ENCODE data around the gene POU3F2.

The POU3F2 gene

DNA sequence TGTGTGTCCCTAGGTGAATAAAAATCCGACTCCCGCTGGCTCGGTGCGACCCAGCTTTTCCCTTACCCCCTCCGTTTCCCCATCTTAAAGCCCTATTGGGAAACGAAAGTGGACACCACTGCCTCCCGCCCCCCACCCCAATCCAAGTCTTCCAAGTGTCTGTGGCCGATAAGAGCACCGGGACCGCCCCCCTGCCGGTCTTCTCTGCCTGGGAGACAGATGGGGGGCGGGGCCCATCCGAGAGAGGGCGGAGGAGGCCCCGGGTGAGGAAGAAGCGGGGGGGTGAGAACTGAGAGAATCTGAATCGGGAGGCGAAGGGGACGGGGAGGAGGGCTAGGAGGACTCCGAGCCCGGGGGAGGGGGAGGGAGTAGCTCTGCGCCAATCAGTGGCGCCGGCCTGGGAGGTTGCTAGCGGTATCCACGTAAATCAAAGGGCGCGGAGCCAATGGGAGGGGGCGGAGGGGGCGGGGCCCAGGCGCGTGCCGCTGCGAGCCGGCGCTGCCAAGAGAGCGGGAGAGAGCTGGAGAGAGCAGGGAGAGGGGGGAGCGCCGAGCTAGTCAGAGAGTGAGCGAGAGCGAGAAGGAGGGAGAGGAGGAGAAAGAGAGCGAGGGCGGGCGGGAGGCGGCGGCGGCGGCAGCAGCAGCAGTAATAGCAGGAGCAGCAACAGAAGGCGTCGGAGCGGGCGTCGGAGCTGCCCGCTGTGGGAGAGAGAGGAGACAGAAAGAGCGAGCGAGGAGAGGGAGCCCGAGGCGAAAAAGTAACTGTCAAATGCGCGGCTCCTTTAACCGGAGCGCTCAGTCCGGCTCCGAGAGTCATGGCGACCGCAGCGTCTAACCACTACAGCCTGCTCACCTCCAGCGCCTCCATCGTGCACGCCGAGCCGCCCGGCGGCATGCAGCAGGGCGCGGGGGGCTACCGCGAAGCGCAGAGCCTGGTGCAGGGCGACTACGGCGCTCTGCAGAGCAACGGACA is at the start of gene POU3F2:
Gene POU3F2 (plus strand): TSS at position 515 of the 972 bp plus-strand sequence. CDS start 300 bp downstream, at position 815.
- peak; percentile 36 for DNase-seq (ENCODE audit: low read depth in 2 of 2)

DNA sequence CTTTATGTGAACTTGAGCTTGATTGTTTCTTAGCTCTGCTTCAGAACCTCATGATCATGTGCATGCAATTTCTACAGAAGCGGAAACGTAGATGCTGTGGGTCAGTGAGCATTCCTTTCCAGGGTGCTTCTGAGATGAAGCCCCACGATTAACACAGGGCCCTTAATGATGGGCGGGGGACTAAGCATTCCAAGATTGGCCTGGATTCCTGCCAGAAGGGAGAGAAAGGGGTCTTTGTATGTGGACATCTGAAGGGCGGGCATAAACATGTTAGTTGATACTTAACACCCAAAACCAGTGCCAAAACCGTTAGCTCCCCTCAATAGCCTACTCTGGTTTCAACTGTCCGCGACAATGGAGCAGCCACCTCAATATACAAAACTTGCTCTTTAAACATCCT is 46.9 kb upstream of the POU3F2 start:
- no peak for DNase-seq (ENCODE audit: low read depth in 2 of 2)

DNA sequence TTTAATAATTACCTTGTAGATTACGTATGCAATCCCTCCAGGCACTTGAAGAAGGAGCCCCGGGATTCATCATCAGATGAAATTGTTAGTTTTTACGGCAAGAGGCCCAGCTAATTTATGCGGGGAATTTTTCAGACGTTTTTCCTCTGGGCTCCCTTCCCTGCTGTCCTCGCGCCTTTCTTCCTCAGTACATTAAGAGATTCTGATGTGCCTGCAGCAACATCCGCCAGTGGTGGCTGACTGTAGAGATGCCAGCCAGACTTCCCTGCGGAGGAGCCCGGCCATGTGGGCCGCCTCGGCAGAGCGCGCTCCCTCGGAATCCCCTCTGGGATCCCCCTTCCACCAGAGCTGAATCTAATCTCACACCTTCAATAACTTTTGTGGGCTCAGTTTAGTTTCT is 46.4 kb upstream of the POU3F2 start:
- DNase-seq (ENCODE audit: low read depth in 2 of 2), result no peak

DNA sequence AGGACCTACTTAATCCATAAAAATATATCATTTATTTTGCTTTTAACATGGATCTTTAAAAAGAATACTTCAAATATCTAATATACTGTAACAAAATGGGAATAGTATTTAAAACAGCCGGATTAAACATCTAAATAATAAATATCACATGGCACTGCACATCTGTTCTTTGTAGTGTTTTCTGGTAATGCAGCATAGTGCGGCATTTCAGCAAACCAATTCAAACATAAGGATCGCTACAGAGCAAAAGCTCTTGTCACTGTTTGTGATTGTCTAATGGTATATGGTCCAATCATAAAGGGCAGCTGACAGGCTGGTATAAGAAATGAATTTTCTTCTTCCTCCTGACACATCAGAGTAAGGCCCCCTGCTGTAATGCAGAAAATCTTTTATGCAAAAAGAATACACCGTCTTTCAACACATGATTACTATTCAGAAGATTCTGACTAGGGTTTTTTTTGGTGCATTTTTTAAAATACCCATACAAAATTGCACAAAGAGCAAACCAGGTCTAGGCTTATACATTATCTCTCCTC is 40.0 kb upstream of the POU3F2 start:
- DNase-seq (ENCODE audit: low read depth in 2 of 2), result no peak

DNA sequence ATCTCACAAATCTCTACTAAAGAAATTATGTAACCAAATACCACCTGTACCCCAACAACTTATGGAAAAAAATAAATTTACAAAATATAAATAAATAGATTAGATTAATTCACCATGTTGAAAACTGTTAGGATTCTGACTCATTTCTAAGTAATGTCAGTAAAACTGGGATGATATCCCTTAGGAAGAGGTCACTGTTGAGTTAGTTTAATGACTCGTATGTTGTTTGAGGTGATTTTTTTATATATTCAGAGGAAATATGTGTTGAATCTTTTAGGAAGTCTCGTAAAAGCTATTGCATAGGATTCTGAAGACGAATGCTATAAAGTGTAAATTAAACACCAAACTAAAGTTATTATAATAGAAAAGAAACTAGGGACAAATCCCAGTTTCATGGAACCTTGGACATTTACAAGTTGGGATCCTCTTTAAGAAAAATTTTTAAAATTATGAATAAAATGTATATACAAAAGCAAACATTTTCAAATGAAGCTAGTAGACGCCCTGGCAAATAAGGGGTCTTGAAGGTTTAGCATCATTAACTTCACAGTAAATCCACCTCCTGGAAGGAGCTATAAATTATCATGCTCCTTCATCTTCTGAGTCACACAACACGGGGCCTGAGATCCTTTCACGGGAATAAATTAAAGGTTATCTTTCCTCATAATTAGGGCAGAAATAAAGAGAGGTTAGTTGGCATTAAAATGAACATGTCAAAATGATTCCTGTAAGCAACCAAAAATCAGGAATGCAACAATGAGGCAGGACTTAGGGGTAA is 37.0 kb upstream of the POU3F2 start:
- no peak for DNase-seq (ENCODE audit: low read depth in 2 of 2)

DNA sequence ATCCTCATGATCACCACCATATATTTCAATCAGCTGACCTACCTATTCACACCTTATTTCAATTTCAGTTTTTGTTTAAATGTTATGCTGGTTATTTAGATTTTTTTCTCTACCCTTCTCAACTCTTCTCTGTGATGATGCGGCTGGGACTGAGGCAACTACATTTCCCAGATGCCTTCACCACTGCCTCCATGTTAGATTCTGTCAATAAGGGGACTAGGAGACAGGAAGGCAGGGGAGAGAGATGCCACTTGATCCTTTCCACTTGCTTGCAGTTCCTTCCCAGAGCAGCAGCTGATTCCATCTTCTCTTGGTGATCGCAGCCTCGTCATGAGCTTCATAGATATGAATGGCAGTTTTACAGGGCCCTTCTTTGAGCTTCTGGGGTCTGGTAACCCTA is 33.5 kb upstream of the POU3F2 start:
- no peak for DNase-seq (ENCODE audit: low read depth in 2 of 2)

DNA sequence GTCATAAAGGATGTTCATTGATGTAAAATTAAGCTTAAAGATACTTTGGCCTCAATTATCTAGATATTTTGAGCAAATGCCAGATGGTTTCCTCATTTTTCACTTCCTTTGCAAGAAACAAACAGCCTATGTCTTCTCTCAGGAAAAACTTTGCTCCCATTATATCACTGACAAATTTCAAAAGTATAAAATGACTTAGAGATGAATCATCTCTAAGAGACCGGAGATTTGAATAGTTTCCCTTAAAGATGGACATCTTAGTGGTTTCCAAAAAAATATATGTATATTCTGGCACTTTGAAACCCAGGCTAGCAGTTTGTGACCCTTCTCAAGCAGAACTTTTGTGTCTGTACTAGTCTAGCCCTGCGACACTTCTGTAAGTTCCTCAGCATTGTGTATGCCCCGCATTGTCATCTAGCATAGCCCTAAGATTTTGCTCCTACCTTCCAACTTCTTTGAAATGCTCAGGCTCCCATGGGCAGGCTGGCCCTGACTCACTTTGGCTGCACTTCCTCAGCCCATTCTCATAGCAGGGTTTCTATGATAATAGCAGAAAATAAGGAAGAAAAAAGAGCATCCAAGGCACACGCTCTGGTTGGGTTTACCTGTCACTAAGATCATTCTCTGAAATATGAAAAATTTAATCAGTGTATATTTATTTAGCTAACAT is 25.7 kb upstream of the POU3F2 start:
- DNase-seq (ENCODE audit: low read depth in 2 of 2), result no peak

DNA sequence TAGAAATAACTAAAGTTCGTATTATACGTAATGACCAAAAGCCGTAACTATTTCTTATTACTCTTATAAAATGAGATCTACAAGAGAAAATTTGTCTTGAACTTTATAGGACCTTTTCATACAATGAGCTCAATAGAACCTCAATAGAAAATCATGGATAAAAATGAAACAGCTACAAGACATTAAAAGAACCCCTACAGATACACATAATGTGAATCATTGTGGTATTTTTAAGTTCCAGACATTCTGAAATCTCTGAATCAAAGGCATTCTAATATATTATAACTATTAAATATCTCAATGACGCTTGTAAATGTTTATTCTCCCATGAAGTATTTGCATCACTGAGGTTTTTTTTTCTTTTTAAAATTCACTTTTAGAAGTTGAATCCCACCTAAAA is 22.2 kb upstream of the POU3F2 start:
- DNase-seq (ENCODE audit: low read depth in 2 of 2), result no peak

DNA sequence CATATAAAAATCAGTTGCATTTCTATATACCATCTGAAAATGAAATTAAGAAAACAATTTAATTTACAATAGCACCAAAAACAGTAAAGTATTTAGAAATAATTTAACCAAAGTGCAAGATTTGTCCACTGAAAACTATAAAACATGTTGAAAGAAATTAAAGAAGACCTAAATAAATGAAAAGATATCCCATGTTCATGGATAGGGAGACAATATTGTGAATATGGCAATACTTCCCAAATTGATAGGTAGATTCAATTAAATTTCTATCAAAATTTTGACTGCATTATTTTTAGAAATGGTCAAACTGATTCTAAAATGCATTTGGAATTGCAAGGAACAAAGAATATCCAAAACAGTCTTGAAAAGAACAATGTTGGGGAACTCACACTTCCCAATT is 17.6 kb upstream of the POU3F2 start:
- DNase-seq (ENCODE audit: low read depth in 2 of 2), result no peak

DNA sequence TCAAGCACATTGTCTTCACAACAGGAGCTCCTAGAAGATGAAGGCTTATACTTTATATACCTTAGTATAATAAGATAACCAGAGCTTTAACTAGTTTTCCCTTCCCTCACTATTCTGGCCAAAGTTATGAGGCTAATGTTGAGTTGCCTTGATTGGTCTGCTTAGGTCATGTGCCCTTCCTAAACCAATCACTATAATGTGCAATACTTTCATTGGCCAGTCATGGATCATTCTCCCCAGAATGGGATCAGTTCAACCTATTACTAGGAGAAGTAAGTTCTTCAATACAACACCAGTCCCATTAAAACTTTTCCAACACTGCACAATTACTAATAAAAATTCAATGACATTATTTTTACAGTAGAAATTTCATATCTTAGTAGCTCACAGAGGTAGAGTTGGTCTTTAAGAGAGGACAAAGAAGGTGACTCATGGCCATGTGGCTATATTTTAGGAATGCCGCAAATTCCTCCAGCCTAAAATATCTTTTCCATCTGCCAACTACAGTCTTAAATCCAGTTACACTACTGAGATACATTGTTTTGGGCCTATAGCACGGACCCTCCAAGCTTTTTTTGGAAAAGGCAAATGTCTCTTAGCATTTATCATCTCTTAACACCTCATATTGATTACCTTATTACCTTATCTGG is 12.5 kb upstream of the POU3F2 start:
- DNase-seq (ENCODE audit: low read depth in 2 of 2), result no peak

DNA sequence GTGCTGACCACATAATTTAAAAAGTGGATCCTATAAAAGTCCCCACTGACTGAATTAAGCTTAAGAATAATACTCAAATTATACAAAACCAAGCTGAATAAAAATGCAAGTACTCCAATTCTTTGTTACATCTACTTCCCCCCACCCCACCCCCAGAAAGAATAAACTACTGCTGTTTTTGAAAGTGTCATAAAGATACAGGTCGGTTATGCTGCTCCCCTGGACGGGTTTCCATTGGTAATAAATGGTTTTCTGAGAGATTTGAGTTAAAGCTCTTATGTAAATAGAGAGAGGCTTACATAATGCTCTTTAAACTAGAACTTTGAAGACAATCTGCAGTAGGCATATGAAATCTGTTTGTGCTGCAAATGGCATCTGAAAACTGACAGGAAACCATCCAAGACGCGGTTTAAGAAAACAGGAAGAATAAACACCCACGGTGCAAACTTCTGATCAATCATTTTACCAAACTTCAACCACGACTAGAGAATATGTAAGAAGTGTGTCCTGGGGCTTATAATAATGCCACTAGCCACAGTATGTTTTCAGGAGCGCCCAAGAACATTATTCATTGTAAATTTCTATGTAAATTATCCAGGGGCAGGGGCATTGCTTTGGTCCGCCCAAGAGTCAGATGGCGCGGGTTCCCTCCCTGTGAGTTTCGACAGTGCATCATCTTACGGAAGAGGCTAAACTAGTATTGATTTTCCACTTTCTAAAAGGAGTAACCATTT is 10.8 kb upstream of the POU3F2 start:
- DNase-seq (ENCODE audit: low read depth in 2 of 2), result no peak

DNA sequence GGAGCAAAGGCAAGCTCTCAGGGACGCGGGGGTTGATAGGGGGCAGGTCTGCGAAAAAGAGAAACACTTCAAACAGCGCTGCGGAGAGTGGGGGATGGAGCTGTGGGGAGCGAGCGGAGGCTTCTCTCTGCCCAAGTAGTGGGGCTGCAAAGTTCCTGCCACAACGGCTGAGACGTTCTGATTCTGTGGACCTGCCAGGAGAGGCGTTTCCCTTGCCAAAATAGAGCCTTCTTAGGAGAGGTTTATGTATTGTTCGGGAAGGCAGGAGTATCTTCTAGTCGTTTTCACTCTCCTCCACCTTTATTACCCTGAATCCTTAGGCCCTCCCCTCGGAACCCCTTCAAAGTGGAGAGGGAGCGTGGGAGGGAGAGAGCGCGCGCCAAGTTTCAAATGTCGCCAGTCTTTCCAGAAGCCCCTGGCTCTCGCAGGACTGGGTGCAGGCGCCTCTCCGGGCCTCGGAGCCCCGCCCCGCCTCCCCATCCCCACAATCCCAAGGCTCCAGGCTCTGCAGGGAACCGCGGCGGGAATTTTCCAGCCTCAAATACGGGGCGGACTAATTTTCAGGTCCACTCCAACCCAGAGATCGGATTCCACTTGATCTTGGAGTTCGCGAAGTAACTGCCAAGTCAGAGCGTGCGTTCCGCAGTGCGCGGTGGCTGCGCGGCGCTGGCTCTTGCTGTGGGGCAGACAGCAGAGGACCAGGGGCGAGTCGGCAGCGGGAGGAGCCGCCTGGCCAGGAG is 10.0 kb upstream of the POU3F2 start:
- no peak for DNase-seq (ENCODE audit: low read depth in 2 of 2)

DNA sequence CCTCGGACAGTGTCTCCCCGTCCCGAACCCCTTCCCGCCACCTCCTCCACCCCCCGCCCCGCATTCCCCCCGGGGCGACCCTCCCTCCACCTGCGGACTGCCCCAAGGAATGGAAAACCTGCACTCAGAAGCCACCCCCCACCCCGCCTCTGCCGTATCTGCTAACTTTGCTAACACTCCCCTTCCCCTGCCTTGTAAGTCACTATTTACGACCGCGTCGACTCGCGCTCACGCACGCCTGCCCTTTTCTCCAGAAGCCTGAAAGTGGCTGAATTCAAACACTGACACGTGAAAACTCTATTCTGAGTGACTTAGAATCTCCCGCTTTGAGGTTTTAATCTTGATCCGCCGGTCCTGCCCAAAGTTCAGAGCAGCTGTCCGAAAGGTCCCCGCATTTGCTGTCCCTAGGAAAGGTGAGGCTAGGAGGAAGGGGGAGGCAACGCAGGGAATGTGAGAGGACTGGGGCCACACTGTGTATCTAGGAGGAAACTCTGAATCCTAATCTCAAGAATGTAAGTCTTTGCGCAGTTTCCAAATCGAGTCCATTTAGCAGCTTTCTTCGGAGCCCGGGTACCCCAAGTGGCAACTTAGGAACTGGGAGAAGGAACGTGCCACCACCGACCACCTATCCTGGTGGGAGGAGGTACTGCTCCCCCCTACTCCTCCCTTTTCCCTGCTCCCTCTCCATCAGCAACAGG is 9.3 kb upstream of the POU3F2 start:
- DNase-seq (ENCODE audit: low read depth in 2 of 2), result no peak

DNA sequence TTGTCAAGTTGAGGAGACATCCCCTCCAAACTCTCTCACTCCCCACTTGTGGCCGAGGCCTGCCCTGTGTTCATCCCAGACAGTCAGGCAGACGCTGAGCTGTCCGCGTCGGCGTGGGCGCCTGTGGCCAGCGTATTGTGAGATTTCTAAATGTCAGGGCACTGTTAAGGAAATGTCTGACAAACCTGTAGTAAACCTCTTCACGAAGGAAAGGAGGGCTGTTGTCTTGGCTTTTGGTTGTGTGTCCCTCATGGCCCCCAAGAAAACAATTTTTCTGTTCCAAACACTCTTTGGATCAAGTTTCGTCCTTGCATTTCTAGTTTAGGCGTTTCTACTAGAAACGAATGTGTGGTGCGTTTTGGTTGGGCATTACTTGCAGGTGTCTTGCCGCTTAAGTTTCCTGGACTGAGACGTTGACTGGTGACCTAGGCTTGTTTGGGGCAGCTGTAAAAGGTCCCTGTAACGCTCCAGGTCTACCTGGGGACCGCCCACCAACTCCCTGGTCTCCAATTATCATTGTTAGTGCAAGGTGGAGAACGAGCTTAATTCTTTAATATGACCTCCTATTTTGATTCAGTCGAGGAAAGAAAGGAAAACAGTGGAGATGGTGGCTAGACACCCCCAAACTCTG is 8.7 kb upstream of the POU3F2 start:
- no peak for DNase-seq (ENCODE audit: low read depth in 2 of 2)

DNA sequence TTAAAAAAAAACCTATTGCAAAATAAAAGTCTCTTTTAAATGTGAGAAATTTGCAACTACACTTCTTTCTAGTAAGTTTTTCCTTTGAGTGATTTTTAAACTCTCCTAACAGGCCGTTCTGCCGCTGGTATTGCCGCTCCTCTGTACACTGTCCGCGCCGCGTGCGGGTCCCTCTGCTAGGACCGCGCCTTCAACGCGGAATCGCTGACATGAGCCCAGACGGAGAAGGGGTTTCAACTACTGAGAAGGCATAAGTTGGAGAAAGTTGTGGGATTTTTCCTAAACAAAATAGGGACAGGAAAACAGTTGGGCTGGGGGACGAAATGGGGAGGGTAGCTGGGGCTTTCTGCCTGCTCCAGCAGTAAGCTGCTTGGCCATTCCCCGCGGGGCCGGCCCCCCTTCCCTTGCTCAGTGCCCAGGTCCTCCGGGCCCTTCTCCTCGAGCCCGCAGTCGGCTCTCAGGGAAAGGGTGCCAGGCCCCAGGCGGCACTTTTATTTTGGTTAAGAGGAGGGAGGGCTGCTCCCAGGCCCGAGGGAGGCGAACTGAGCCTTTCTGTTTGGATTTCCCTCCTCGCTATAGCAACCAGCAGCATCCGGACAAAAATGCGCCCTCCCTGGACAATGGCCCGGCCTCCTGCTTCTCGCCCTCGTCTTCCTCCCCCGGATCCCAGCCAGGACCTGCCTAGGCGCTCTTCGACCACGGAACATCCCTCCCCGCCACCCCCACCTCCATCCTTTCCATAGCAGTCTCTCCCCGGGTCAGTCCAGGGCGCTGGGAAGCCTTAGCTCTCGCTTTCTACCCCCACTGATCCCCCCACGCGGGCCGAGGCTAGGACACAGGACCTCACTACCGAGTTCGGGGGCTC is 6.8 kb upstream of the POU3F2 start:
- no peak for DNase-seq (ENCODE audit: low read depth in 2 of 2)

DNA sequence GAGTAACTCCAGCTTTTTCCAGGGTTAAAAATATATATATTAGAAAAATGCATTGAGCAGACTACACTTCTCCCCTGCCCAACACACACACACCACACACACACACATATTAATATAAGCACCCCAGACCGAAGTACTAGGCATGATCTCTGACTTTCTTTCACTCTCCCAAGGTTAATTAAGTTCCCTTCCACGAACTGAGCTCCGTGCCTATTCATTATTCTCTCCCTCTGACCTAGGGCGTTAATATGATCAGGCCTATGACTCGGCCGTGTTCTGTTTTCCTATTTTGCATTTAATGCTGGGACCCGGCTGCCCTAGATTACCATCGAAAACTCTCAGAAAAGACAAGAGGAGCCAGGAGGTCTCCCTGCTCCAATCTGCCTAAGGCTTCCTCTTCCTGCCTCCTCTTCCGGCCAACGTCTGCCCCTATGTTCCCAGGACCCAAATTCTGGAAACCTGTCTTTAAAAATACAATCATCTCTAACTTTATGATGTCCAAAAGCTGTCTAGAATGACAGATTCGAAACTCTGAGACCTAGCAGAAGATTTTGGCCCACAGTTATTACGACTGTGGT is 6.1 kb upstream of the POU3F2 start:
- DNase-seq (ENCODE audit: low read depth in 2 of 2), result no peak

DNA sequence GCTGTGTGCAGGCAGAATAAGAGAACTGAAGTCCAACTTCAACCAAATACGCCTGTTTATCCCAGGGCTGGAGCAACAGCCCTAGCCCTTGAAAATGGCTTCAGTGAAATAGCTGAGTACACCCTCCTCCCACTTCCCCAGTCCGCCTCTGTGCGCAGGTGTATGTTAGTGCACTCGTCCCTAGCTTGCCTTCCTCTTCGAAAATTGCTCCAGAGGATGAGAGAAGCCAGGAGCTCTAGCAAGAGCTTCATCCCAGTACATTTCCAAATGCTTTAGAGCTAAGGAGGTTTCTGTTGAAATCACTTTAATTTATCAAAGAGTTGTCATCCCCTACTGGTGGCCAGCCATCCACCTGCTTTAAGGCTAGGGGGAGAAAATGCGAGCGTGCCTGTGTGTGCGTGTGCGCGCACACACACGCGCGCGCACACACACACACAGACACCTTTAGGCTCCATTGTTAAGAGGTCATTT is 5.4 kb upstream of the POU3F2 start:
- no peak for DNase-seq (ENCODE audit: low read depth in 2 of 2)

DNA sequence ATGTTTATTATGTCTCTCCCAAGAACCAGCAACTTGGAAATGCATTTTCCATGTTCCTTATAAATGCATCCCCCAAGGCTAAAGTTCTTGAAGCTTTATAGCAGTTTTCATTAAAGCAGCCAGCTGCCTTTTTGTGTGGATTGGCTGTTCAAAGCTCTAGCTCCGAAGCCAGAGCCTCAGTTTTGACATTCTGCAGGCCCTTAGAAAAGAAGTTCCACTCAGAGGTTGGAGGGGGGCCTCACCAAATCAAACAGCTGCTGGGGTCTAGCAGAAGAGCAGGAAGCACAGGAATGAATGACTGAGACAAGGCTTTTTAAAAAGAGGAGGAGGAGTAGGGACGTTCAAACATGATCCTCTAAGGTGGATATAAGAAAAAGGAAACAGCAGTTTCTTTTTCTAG is 4.2 kb upstream of the POU3F2 start:
- DNase-seq (ENCODE audit: low read depth in 2 of 2), result no peak

Measured in stimulated activated CD8-positive, alpha-beta memory T cell treated with anti-CD3 and anti-CD28 coated beads, Interleukin-15, amount 100 ng/mL, for 4 hours (primary cell).